Measurements from ENCODE around the gene RBM6. TPM values are rescaled to one million over a fixed set of nuclear protein-coding genes. Genes with fewer than 3 reads are reported as not detected.
"Not testable (repeated sequence)": the region's sequence is repeated elsewhere in the genome, so short reads cannot be mapped to it uniquely, and the experiment has no call there.

RBM6 gene
- polyA plus RNA-seq, 4 donors: 98.8 to 148 (median 115) TPM

- no peak for DNase-seq (ENCODE audit: low read depth in 4 of 4, low spot score in 3 of 4)
Observed at GRCh38 chr3:49916686-49917085, 23.3 kb upstream of the RBM6 start.

GRCh38 chr3:49917806-49918590, 22.0 kb upstream of the RBM6 start:
- DNase-seq (ENCODE audit: low read depth in 4 of 4, low spot score in 3 of 4): not testable (repeated sequence)

- DNase-seq (ENCODE audit: low read depth in 4 of 4, low spot score in 3 of 4): no peak
Observed at GRCh38 chr3:49924683-49925082, 15.3 kb upstream of the RBM6 start.

GRCh38 chr3:49925485-49925884, 14.5 kb upstream of the RBM6 start:
- DNase-seq (ENCODE audit: low read depth in 4 of 4, low spot score in 3 of 4): no peak

GRCh38 chr3:49926117-49926728, 13.7 kb upstream of the RBM6 start:
- no peak for DNase-seq (ENCODE audit: low read depth in 4 of 4, low spot score in 3 of 4)

- no peak for DNase-seq (ENCODE audit: low read depth in 4 of 4, low spot score in 3 of 4)
Observed at GRCh38 chr3:49927798-49928197, 12.2 kb upstream of the RBM6 start.

- no peak for DNase-seq (ENCODE audit: low read depth in 4 of 4, low spot score in 3 of 4)
Observed at GRCh38 chr3:49928481-49929017, 11.4 kb upstream of the RBM6 start.

- peak; percentile 77 to 85 (median 82) for DNase-seq (ENCODE audit: low read depth in 4 of 4, low spot score in 3 of 4)
Observed at GRCh38 chr3:49929291-49930167, 10.4 kb upstream of the RBM6 start, which contains the start of gene MON1A. Gene MON1A (minus strand): TSS chr3:49929811. CDS start chr3:49913346, 16,465 bp downstream.

- no peak for DNase-seq (ENCODE audit: low read depth in 4 of 4, low spot score in 3 of 4)
Observed at GRCh38 chr3:49930168-49930690, 9.7 kb upstream of the RBM6 start.

- no peak for DNase-seq (ENCODE audit: low read depth in 4 of 4, low spot score in 3 of 4)
Observed at GRCh38 chr3:49930922-49931321, 9.0 kb upstream of the RBM6 start.

- DNase-seq (ENCODE audit: low read depth in 4 of 4, low spot score in 3 of 4): not testable (repeated sequence)
Observed at GRCh38 chr3:49932281-49932680, 7.7 kb upstream of the RBM6 start.

- no peak for DNase-seq (ENCODE audit: low read depth in 4 of 4, low spot score in 3 of 4)
Observed at GRCh38 chr3:49937090-49937489, 2.9 kb upstream of the RBM6 start.

- DNase-seq (ENCODE audit: low read depth in 4 of 4, low spot score in 3 of 4): no peak
Observed at GRCh38 chr3:49940667-49941249, 808 bp downstream of the RBM6 start.

GRCh38 chr3:49942651-49943050, 2.7 kb downstream of the RBM6 start:
- DNase-seq (ENCODE audit: low read depth in 4 of 4, low spot score in 3 of 4): no peak

- no peak for DNase-seq (ENCODE audit: low read depth in 4 of 4, low spot score in 3 of 4)
Observed at GRCh38 chr3:49952924-49953323, 13.0 kb downstream of the RBM6 start.

- DNase-seq (ENCODE audit: low read depth in 4 of 4, low spot score in 3 of 4): no peak
Observed at GRCh38 chr3:49955636-49956035, 15.7 kb downstream of the RBM6 start.

GRCh38 chr3:49966233-49966942, 26.4 kb downstream of the RBM6 start:
- DNase-seq (ENCODE audit: low read depth in 4 of 4, low spot score in 3 of 4): no peak

- no peak for DNase-seq (ENCODE audit: low read depth in 4 of 4, low spot score in 3 of 4)
Observed at GRCh38 chr3:49967291-49967690, 27.3 kb downstream of the RBM6 start.

- DNase-seq (ENCODE audit: low read depth in 4 of 4, low spot score in 3 of 4): no peak
Observed at GRCh38 chr3:49968346-49968745, 28.4 kb downstream of the RBM6 start.

- DNase-seq (ENCODE audit: low read depth in 4 of 4, low spot score in 3 of 4): no peak
Observed at GRCh38 chr3:49972656-49973055, 32.7 kb downstream of the RBM6 start.
